Cardiac muscle cell (in vitro differentiated cells and primary cell): ENCODE data around the gene CD248. TPM values are rescaled to one million over a fixed set of nuclear protein-coding genes. Genes with fewer than 3 reads are reported as not detected.
"Not testable (repeated sequence)": the region's sequence is repeated elsewhere in the genome, so short reads cannot be mapped to it uniquely, and the experiment has no call there.

Experiments
- DNase-seq, 2 donors: peaks; one replicate each; pipeline versions ENCODE4 v3.0.0 to v3.0.0-alpha.2; 2010 to 2017; ENCODE audit warnings: low read depth in 1 of 2, low spot score in 1 of 2
- H3K27ac ChIP-seq: fragments of 200-600 bp; sonication (generic); 2 replicates; pipeline ENCODE4 v1.5.1; 2016
- H3K27me3 ChIP-seq: fragments of 200-600 bp; sonication (generic); 2 replicates; pipeline ENCODE4 v1.6.0; 2016; ENCODE audit warnings: control low read depth
- H3K36me3 ChIP-seq: fragments of 200-600 bp; sonication (generic); 2 replicates; pipeline ENCODE4 v1.5.1; 2016; ENCODE audit warnings: control low read depth
- H3K4me1 ChIP-seq: fragments of 200-600 bp; sonication (generic); 2 replicates; pipeline ENCODE4 v1.8.1; 2017; ENCODE audit warnings: low read depth, mild to moderate bottlenecking, mixed run types
- H3K4me3 ChIP-seq: fragments of 200-600 bp; sonication (generic); 2 replicates; pipeline ENCODE4 v1.5.1; 2016; ENCODE audit warnings: mild to moderate bottlenecking
- H3K9me3 ChIP-seq: fragments of 200-600 bp; sonication (generic); 2 replicates; pipeline ENCODE4 v1.5.1; 2017; ENCODE audit warnings: low read depth, mild to moderate bottlenecking, control low read depth
- polyA plus RNA-seq: library from polyadenylated mRNA; unstranded; fragments of >200 nt; fragmentation: Nextera tagmentation; extraction: Ambion mirVana; gene quantifications from 2 replicates; pipeline ENCODE4 v1.2.1, GENCODE V29; 2016
- total RNA-seq: library from RNA; depleted of rRNA; stranded (reverse); fragments of >200 nt; gene quantifications from 2 replicates; pipeline ENCODE4 v1.2.3, GENCODE V29; 2016
- TF ChIP-seq, protein P1 (sequence below): IDR thresholded peaks from 2 replicates; pipeline ENCODE4 v1.5.1; 2012; ENCODE audit warnings: low read depth, mild to moderate bottlenecking, low read length

The CD248 gene
- total and polyA plus RNA-seq, 2 experiments from 2014 or later, result 11.4 to 20.2 TPM

DNA sequence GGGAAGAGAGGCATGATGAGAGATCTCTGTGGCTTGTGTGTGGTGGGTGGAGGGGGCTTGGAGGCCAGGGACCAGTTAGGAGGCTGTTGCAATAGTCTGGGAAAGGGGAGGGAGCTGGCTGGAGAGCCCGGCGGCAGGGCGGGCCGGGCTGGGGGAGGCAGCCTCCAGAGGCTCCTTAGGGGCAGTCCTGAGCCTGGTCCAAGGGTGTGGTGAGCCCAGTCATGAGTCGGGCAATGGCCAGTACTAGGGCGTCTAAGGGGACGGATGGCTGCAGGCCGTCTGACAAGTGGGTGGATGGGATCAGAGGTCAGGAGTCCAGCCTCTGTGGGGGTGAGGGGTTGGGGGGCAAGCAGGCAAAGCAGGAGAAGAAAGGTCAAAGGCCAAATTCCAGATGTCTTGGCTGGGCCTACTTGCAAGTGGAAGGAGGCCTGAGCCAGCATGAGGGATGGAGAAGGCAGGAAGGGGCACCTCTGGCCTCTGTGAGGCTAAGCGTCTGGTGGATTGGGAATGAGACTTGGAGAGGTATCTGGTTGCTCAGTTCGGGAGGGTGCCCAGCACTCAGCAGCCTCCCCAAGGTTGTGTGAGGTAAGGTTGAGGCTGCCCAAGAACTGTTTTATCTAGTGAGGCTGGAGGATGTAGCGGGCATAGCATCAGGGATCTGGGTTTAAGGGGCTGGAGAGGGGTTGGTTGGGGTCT lies 6.0 kb upstream of the CD248 start:
- Histone ChIP-seq H3K4me3 (no peak overlapping the region), H3K4me1 (peaks cover 13% of the 10 kb centered on the region), H3K27ac (no peak overlapping the region), H3K27me3 (no peaks in the 10 kb centered on the region), H3K9me3 (no peaks in the 10 kb centered on the region), H3K36me3 (no peaks in the 10 kb centered on the region)
- peak in 1 of 2 donors; percentile 83 for DNase-seq
- TF ChIP-seq, protein P1, sequence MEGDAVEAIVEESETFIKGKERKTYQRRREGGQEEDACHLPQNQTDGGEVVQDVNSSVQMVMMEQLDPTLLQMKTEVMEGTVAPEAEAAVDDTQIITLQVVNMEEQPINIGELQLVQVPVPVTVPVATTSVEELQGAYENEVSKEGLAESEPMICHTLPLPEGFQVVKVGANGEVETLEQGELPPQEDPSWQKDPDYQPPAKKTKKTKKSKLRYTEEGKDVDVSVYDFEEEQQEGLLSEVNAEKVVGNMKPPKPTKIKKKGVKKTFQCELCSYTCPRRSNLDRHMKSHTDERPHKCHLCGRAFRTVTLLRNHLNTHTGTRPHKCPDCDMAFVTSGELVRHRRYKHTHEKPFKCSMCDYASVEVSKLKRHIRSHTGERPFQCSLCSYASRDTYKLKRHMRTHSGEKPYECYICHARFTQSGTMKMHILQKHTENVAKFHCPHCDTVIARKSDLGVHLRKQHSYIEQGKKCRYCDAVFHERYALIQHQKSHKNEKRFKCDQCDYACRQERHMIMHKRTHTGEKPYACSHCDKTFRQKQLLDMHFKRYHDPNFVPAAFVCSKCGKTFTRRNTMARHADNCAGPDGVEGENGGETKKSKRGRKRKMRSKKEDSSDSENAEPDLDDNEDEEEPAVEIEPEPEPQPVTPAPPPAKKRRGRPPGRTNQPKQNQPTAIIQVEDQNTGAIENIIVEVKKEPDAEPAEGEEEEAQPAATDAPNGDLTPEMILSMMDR, result no peak

DNA sequence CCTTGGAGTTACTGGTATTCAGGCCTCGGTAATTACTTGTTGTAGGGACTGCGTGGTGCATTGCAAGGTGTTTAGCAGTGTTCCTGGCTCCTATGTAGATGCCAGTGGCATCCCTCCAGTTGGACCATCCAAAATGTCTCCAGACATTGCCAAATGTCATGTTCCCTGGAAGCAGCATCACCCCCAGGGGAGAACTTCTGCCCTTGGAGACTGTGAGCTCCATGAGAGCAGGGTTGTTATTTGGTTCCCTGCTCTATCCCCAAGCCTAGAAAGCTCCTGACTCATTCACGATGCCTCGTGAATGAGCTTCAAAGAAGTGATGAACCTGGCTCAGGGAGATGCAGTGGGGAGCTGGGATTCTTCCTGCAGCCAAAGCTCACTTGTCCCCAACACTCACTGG lies 4.8 kb upstream of the CD248 start:
- H3K4me3 ChIP-seq, result no peak overlapping the region
- no peaks in the 10 kb centered on the region for H3K9me3 ChIP-seq
- DNase-seq, result no peak
- no peak overlapping the region for H3K27ac ChIP-seq
- peaks cover 20% of the 10 kb centered on the region for H3K4me1 ChIP-seq
- TF ChIP-seq, protein P1, result no peak
- H3K36me3 ChIP-seq, result no peaks in the 10 kb centered on the region
- H3K27me3 ChIP-seq, result no peaks in the 10 kb centered on the region

DNA sequence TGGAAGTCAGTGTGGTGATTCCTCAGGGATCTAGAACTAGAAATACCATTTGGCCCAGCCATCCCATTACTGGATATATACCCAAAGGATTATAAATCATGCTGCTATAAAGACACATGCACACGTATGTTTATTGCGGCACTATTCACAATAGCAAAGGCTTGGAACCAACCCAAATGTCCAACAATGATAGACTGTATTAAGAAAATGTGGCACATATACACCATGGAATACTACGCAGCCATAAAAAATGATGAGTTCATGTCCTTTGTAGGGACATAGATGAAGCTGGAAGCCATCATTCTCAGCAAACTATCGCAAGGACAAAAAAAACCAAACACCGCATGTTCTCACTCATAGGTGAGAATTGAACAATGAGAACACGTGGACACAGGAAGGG lies 3.9 kb upstream of the CD248 start:
- not testable (repeated sequence) for H3K4me3 ChIP-seq, DNase-seq, H3K9me3 ChIP-seq, H3K27ac ChIP-seq, H3K36me3 ChIP-seq, H3K27me3 ChIP-seq
- H3K4me1 ChIP-seq, result peaks cover 16% of the 10 kb centered on the region

DNA sequence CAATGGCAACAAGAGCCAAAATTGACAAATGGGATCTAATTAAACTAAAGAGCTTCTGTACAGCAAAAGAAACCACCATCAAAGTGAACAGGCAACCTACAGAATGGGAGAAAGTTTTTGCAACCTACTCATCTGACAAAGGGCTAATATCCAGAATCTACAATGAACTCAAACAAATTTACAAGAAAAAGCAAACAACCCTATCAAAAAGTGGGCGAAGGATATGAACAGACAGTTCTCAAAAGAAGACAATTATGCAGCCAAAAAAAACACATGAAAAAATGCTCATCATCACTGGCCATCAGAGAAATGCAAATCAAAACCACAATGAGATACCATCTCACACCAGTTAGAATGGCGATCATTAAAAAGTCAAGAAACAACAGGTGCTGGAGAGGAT lies 3.4 kb upstream of the CD248 start:
- H3K4me1 ChIP-seq, result peaks cover 16% of the 10 kb centered on the region
- H3K4me3 ChIP-seq, H3K9me3 ChIP-seq, H3K27me3 ChIP-seq, DNase-seq, H3K27ac ChIP-seq, H3K36me3 ChIP-seq: not testable (repeated sequence)

DNA sequence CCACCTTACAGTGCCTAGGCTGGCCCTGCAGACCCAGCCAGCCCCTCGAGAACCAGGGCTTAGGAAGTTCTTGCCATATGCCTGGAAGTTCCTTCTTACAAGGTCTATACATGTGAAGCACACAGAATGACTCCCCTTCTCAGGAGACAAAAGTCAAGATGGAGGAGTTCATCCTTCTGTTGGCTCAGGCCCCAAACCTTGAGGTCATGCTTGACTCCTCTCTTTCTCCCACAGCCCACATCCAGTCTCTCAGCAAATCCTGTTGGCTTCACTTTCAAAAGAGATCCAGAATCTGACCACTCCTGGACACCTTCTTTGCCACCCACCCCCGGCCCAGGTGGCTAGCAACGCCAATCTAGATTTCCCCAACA lies 1.7 kb upstream of the CD248 start:
- Histone ChIP-seq H3K27ac (no peak overlapping the region), H3K4me3 (no peak overlapping the region), H3K36me3 (no peaks in the 10 kb centered on the region), H3K9me3 (no peaks in the 10 kb centered on the region), H3K27me3 (no peaks in the 10 kb centered on the region), H3K4me1 (peaks cover 24% of the 10 kb centered on the region)
- TF ChIP-seq, protein P1, result no peak
- DNase-seq, result no peak

DNA sequence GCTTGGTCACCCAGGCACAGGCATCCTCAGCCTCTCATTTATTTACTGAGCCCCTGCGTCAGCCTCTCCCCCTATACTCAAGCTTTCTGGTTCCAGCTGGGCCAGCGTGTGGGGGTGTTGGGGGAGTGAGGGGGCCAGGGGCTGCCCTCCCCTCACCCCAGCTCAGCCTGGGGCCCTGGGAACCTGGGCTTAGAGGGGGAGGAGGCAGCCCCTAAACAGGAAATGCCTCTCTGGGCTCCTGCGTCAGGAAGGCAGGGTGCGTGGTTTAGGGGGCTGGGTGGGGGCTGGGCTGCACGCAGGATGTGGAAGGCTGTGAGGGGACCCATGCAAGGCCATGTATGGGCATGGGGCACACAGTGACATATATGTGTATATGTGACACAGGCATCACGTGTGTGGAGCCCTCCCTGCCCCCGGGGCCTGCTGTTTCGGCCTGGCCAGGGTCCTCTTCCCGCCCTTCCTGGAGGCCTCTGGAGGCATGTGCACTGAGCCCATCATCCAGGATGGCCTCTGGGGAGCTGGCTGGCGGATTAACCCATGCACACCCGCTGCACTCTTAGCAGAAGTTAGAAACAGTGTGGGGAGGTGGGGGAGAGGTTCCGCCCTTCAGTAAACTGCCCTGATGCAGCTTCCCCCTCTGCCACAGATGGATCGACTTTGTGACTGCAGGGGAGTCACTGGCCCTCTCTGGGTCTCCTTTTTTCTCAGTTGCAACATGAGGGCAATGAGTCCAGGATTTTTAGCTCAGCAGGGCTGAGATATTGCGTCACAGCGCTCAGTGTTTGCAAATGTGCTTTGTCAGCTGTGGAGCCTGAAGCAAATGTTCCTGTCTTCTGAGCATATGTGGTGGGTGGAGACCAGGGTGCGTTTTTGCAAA lies 1.1 kb upstream of the CD248 start:
- Histone ChIP-seq H3K4me3 (no peak overlapping the region), H3K27ac (peak overlapping the region; percentile 77), H3K4me1 (peaks cover 24% of the 10 kb centered on the region), H3K27me3 (no peaks in the 10 kb centered on the region), H3K36me3 (no peaks in the 10 kb centered on the region), H3K9me3 (no peaks in the 10 kb centered on the region)
- DNase-seq, result peak in 1 of 2 donors; percentile 97
- TF ChIP-seq, protein P1, result no peak
